ENCODE data around the gene UBE2S.

GRCh38 chr19:55410168-55410567 is 2.6 kb upstream of the UBE2S start:
- TF ChIP-seq ZFP3 (tag by site-specific recombination; IDR thresholded peaks at IDR 0.05; ENCODE audit: low read depth) (no peak), BCL11A (tag by site-specific recombination; IDR thresholded peaks at IDR 0.05; ENCODE audit: low read depth) (no peak), ZNF155 (tag by site-specific recombination; IDR thresholded peaks at IDR 0.05) (no peak), ZNF133 (tag by site-specific recombination; IDR thresholded peaks at IDR 0.05) (no peak), ZNF501 (tag by site-specific recombination; IDR thresholded peaks at IDR 0.05) (no peak), ZNF341 (tag by site-specific recombination; IDR thresholded peaks at IDR 0.05; ENCODE audit: low read depth) (no peak), ZFP41 (tag by site-specific recombination; IDR thresholded peaks at IDR 0.05; ENCODE audit: borderline replicate concordance) (no peak), KLF1 (tag by site-specific recombination; IDR thresholded peaks at IDR 0.05) (no peak), ZNF157 (tag by site-specific recombination; IDR thresholded peaks at IDR 0.05) (no peak), ZNF112 (tag by site-specific recombination; IDR thresholded peaks at IDR 0.05) (no peak), ELK4 (IDR thresholded peaks at IDR 0.05; ENCODE audit: borderline replicate concordance, low read depth, low read length) (no peak)
- TF ChIP-seq, protein P1, sequence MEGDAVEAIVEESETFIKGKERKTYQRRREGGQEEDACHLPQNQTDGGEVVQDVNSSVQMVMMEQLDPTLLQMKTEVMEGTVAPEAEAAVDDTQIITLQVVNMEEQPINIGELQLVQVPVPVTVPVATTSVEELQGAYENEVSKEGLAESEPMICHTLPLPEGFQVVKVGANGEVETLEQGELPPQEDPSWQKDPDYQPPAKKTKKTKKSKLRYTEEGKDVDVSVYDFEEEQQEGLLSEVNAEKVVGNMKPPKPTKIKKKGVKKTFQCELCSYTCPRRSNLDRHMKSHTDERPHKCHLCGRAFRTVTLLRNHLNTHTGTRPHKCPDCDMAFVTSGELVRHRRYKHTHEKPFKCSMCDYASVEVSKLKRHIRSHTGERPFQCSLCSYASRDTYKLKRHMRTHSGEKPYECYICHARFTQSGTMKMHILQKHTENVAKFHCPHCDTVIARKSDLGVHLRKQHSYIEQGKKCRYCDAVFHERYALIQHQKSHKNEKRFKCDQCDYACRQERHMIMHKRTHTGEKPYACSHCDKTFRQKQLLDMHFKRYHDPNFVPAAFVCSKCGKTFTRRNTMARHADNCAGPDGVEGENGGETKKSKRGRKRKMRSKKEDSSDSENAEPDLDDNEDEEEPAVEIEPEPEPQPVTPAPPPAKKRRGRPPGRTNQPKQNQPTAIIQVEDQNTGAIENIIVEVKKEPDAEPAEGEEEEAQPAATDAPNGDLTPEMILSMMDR (tag by site-specific recombination; IDR thresholded peaks at IDR 0.05) = no peak

All from HEK293 (cell line).